ENCODE results near the gene LHFPL4. TPM values are rescaled to one million over a fixed set of nuclear protein-coding genes. Genes with fewer than 3 reads are reported as not detected.

Gene LHFPL4
- total RNA-seq, 4 donors from 2014 or later, result 0.13 to 0.17 (median 0.17) TPM; not detected in 1

DNA sequence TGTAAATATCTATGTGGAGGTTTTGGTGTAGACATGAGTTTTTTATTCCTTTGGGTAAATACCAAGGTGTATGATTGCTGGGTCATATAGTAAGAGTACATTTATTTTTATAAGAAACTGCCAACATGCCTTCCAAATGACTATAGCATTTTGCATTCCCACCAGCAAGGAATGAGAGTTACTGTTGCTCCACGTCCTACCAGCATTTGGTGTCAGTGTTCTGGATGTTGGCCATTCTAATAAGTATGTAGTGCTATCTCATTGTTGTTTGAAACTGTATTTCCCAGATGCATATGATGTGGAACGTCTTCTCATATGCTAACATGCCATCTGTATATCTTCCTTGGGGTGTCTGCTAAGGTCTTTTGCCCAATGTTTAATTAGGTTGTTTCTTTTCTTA is 38.7 kb downstream of the LHFPL4 start:
- Histone ChIP-seq H3K27me3 (peaks cover 0 to 15% (median 0%) of the 10 kb centered on the region in 4 donors), H3K9me3 (peaks cover 0 to 12% (median 0%) of the 10 kb centered on the region in 4 donors), H3K4me1 (no peaks in the 10 kb centered on the region), H3K36me3 (no peaks in the 10 kb centered on the region), H3K27ac (replicated peaks in 1 of 4) (no peak overlapping the region), H3K4me3 (no peak overlapping the region)
- no peak for DNase-seq (ENCODE audit: extremely low spot score)
- TF ChIP-seq, protein P1, sequence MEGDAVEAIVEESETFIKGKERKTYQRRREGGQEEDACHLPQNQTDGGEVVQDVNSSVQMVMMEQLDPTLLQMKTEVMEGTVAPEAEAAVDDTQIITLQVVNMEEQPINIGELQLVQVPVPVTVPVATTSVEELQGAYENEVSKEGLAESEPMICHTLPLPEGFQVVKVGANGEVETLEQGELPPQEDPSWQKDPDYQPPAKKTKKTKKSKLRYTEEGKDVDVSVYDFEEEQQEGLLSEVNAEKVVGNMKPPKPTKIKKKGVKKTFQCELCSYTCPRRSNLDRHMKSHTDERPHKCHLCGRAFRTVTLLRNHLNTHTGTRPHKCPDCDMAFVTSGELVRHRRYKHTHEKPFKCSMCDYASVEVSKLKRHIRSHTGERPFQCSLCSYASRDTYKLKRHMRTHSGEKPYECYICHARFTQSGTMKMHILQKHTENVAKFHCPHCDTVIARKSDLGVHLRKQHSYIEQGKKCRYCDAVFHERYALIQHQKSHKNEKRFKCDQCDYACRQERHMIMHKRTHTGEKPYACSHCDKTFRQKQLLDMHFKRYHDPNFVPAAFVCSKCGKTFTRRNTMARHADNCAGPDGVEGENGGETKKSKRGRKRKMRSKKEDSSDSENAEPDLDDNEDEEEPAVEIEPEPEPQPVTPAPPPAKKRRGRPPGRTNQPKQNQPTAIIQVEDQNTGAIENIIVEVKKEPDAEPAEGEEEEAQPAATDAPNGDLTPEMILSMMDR (IDR thresholded peaks at IDR 0.05), result no peak
- TF ChIP-seq EP300 (IDR thresholded peaks at IDR 0.05) (no peak), POLR2AphosphoS5 (IDR thresholded peaks at IDR 0.05) (no peak), POLR2A (IDR thresholded peaks at IDR 0.05; ENCODE audit: low read depth) (no peak)
- 58% methylated on average over 2 of the region's 2 CpGs for WGBS
- intact Hi-C loops (cut with DNase I), result no loop called here

DNA sequence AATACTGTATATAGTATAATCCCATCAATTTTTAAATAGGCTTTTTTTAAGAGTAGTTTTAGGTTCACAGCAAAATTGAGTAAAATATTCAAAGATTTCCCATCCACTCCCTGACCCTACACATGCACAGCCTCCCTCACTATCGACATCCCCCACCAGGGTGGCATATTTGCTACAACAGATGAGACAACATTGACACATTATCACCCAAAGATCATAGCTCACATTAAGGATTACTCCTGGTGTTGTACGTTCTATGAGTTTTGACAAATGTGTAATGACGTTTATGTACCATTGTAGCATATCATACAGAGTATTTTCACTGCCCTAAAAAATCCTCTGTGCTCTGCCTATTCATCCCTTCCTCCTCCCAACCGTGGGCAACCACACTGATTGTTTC is 39.3 kb downstream of the LHFPL4 start:
- 67% methylated on average over 4 of the region's 4 CpGs for WGBS
- H3K4me1 ChIP-seq, result no peaks in the 10 kb centered on the region
- H3K27ac ChIP-seq (replicated peaks in 1 of 4), result no peak overlapping the region
- peaks cover 0 to 18% (median 0%) of the 10 kb centered on the region in 4 donors for H3K27me3 ChIP-seq
- no peak for DNase-seq (ENCODE audit: extremely low spot score)
- TF ChIP-seq EP300 (IDR thresholded peaks at IDR 0.05), result no peak
- TF ChIP-seq POLR2A (IDR thresholded peaks at IDR 0.05; ENCODE audit: low read depth), result no peak
- no peak for TF ChIP-seq POLR2AphosphoS5 (IDR thresholded peaks at IDR 0.05)
- TF ChIP-seq, protein P1 (IDR thresholded peaks at IDR 0.05), result no peak
- peaks cover 0 to 12% (median 0%) of the 10 kb centered on the region in 4 donors for H3K9me3 ChIP-seq
- H3K36me3 ChIP-seq, result no peaks in the 10 kb centered on the region
- no peak overlapping the region for H3K4me3 ChIP-seq
- intact Hi-C loops (cut with DNase I), result no loop called here

DNA sequence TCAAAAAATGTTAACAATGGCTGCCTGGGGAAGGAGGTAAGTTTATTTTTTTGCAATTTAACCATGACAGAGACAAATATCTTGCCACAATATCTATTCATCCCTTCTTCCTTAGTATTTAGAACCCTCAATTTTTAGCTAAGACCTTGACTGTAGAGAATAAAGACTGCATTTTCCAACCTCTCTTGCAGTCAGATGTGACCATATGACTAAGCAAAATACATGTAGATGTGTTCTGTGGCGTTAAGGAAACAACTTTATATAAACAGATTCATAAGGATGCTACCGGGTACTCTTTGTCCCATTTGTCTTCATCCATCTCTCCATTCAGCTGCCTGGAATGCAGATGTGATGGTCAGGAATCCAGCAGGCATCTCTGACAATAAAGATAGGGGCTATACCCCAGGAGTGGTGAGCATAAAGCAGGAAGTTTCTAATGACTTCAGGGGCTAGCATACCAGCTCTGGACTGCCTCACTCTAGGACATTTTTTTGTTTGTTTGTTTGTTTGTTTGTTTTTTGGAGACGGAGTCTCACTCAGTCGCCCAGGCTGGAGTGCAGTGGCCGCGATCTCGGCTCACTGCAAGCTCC is 41.1 kb downstream of the LHFPL4 start:
- peaks cover 0 to 35% (median 0%) of the 10 kb centered on the region in 4 donors for H3K27me3 ChIP-seq
- TF ChIP-seq POLR2AphosphoS5 (IDR thresholded peaks at IDR 0.05) (no peak), POLR2A (IDR thresholded peaks at IDR 0.05; ENCODE audit: low read depth) (no peak), EP300 (IDR thresholded peaks at IDR 0.05) (no peak)
- TF ChIP-seq, protein P1 (IDR thresholded peaks at IDR 0.05), result no peak
- H3K9me3 ChIP-seq, result no peaks in the 10 kb centered on the region
- no peak overlapping the region for H3K4me3 ChIP-seq
- no peak for DNase-seq (ENCODE audit: extremely low spot score)
- no peaks in the 10 kb centered on the region for H3K36me3 ChIP-seq
- intact Hi-C loops (cut with DNase I), result no loop called here
- WGBS, result 64% methylated on average over 7 of the region's 7 CpGs
- H3K4me1 ChIP-seq, result no peaks in the 10 kb centered on the region
- H3K27ac ChIP-seq (replicated peaks in 1 of 4), result no peak overlapping the region

DNA sequence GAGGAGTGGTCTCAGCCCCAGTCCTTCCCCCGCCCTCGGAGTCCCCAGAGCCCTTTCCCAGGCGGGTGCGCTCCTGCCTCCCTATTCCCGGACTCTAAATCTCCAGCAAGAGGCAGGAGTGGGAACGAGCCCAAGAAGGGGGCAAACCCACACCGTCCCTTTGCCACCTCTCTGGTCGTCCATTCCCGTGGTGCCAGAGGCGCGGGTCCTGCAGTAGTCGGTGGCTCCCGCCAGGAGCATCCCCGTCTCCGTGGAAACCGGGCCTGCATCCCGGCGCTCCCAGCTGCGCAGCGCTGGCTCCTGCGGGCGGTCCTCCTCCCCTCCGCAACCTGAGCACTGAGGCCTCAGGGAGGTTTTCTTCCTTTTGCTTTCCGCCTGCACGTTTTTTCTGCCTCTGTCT is 44.8 kb downstream of the LHFPL4 start:
- H3K36me3 ChIP-seq, result no peaks in the 10 kb centered on the region
- H3K4me1 ChIP-seq, result no peaks in the 10 kb centered on the region
- intact Hi-C loops (cut with DNase I), result loop anchor here (10.0 kb wide), 1 partner anchor 136 kb away; the partner anchor contains the start of gene MTMR14
- TF ChIP-seq EP300 (IDR thresholded peaks at IDR 0.05), result no peak
- TF ChIP-seq POLR2A (IDR thresholded peaks at IDR 0.05; ENCODE audit: low read depth), result no peak
- TF ChIP-seq, protein P1 (IDR thresholded peaks at IDR 0.05), result no peak
- no peak for TF ChIP-seq POLR2AphosphoS5 (IDR thresholded peaks at IDR 0.05)
- H3K4me3 ChIP-seq, result no peak overlapping the region
- H3K9me3 ChIP-seq, result no peaks in the 10 kb centered on the region
- WGBS, result 15% methylated on average over 24 of the region's 25 CpGs
- H3K27ac ChIP-seq (replicated peaks in 1 of 4), result no peak overlapping the region
- H3K27me3 ChIP-seq, result peaks cover 0 to 37% (median 0%) of the 10 kb centered on the region in 4 donors
- DNase-seq (ENCODE audit: extremely low spot score), result no peak

Data from esophagus muscularis mucosa (tissue), 4 donors.